ENCODE results near the gene NPW.
A peak's percentile ranks its signal among the peaks of the same experiment; 100 is the strongest.

NPW gene

GRCh38 chr16:2019518-2019920 lies at the start of gene NPW:
NPW (plus strand) TSS chr16:2019785.
- Mint-ChIP-seq H3K9me3 (no peaks in the 10 kb centered on the region), H3K4me1 (peaks cover 11% of the 10 kb centered on the region), H3K27ac (no peak within 1 kb of the TSS), H3K27me3 (peaks cover 15% of the 10 kb centered on the region), H3K4me3 (peak within 1 kb of the TSS; percentile 41), H3K36me3 (no peaks in the 10 kb centered on the region)
- peak; percentile 21 for ATAC-seq (ENCODE audit: low read depth)
- DNase-seq (ENCODE audit: low spot score in 2 of 2): no peak

- Mint-ChIP-seq H3K27me3 (peaks cover 4% of the 10 kb centered on the region), H3K4me1 (peaks cover 15% of the 10 kb centered on the region), H3K4me3 (peak within 1 kb of the TSS; percentile 94), H3K36me3 (peaks cover 18% of the 10 kb centered on the region), H3K9me3 (no peaks in the 10 kb centered on the region), H3K27ac (peak within 1 kb of the TSS; percentile 95)
- DNase-seq (ENCODE audit: low spot score in 2 of 2) (peak; percentile 96 to 99), ATAC-seq (ENCODE audit: low read depth) (peak; percentile 98)
These were observed 47.6 kb upstream of the NPW start, which contains the start of gene TBL3 for GRCh38 chr16:1971796-1972489. TBL3 (plus strand) TSS chr16:1972053; CDS start chr16:1972165, 112 bp downstream.

GRCh38 chr16:1972490-1972877 lies 47.1 kb upstream of the NPW start:
- Mint-ChIP-seq H3K4me3 (peak overlapping the region; percentile 94), H3K4me1 (peaks cover 15% of the 10 kb centered on the region), H3K27me3 (peaks cover 4% of the 10 kb centered on the region), H3K9me3 (no peaks in the 10 kb centered on the region), H3K27ac (peak overlapping the region; percentile 95), H3K36me3 (peaks cover 22% of the 10 kb centered on the region)
- no peak for ATAC-seq (ENCODE audit: low read depth)
- peak in 1 of 2 donors; percentile 18 for DNase-seq (ENCODE audit: low spot score in 2 of 2)

GRCh38 chr16:1973461-1974156 lies 46.0 kb upstream of the NPW start:
- Mint-ChIP-seq H3K4me3 (no peak overlapping the region), H3K27ac (peak overlapping the region; percentile 77)
- no peak for DNase-seq (ENCODE audit: low spot score in 2 of 2)

GRCh38 chr16:1974157-1975070 lies 45.2 kb upstream of the NPW start:
- Mint-ChIP-seq H3K27ac (no peak overlapping the region), H3K27me3 (peaks cover 5% of the 10 kb centered on the region), H3K36me3 (peaks cover 30% of the 10 kb centered on the region), H3K4me3 (peak overlapping the region; percentile 50), H3K4me1 (peaks cover 15% of the 10 kb centered on the region), H3K9me3 (no peaks in the 10 kb centered on the region)
- DNase-seq (ENCODE audit: low spot score in 2 of 2): no peak
- no peak for ATAC-seq (ENCODE audit: low read depth)

More at GRCh38 chr16:1973461-1974156, 46.0 kb upstream of the NPW start:
- peaks cover 15% of the 10 kb centered on the region for H3K4me1 Mint-ChIP-seq
- H3K36me3 Mint-ChIP-seq: peaks cover 27% of the 10 kb centered on the region
- ATAC-seq (ENCODE audit: low read depth): no peak
- no peaks in the 10 kb centered on the region for H3K9me3 Mint-ChIP-seq
- H3K27me3 Mint-ChIP-seq: peaks cover 5% of the 10 kb centered on the region

GRCh38 chr16:1975432-1976215 lies 44.0 kb upstream of the NPW start:
- H3K36me3 Mint-ChIP-seq: peaks cover 30% of the 10 kb centered on the region
- no peaks in the 10 kb centered on the region for H3K9me3 Mint-ChIP-seq
- no peak for DNase-seq (ENCODE audit: low spot score in 2 of 2)
- peaks cover 15% of the 10 kb centered on the region for H3K4me1 Mint-ChIP-seq
- no peak for ATAC-seq (ENCODE audit: low read depth)
- H3K27me3 Mint-ChIP-seq: peaks cover 5% of the 10 kb centered on the region
- H3K4me3 Mint-ChIP-seq: no peak overlapping the region
- H3K27ac Mint-ChIP-seq: no peak overlapping the region

- Mint-ChIP-seq H3K27me3 (peaks cover 5% of the 10 kb centered on the region), H3K27ac (no peak overlapping the region), H3K36me3 (peaks cover 30% of the 10 kb centered on the region), H3K4me3 (no peak overlapping the region), H3K9me3 (no peaks in the 10 kb centered on the region), H3K4me1 (peaks cover 11% of the 10 kb centered on the region)
- DNase-seq (ENCODE audit: low spot score in 2 of 2) (no peak), ATAC-seq (ENCODE audit: low read depth) (no peak)
These were observed 43.4 kb upstream of the NPW start for GRCh38 chr16:1976216-1976520.

- H3K4me3 Mint-ChIP-seq: no peak overlapping the region
- ATAC-seq (ENCODE audit: low read depth): no peak
- H3K36me3 Mint-ChIP-seq: peaks cover 30% of the 10 kb centered on the region
- no peak overlapping the region for H3K27ac Mint-ChIP-seq
- peaks cover 6% of the 10 kb centered on the region for H3K4me1 Mint-ChIP-seq
- no peak for DNase-seq (ENCODE audit: low spot score in 2 of 2)
- no peaks in the 10 kb centered on the region for H3K9me3 Mint-ChIP-seq
- H3K27me3 Mint-ChIP-seq: peaks cover 9% of the 10 kb centered on the region
These were observed 42.4 kb upstream of the NPW start for GRCh38 chr16:1976951-1977874.

- no peaks in the 10 kb centered on the region for H3K9me3 Mint-ChIP-seq
- DNase-seq (ENCODE audit: low spot score in 2 of 2) (no peak), ATAC-seq (ENCODE audit: low read depth) (no peak)
- peaks cover 6% of the 10 kb centered on the region for H3K4me1 Mint-ChIP-seq
- no peak overlapping the region for H3K27ac Mint-ChIP-seq
- H3K27me3 Mint-ChIP-seq: peaks cover 11% of the 10 kb centered on the region
- H3K36me3 Mint-ChIP-seq: peaks cover 28% of the 10 kb centered on the region
- no peak overlapping the region for H3K4me3 Mint-ChIP-seq
These were observed 41.7 kb upstream of the NPW start for GRCh38 chr16:1977875-1978268.

GRCh38 chr16:1978476-1979120 lies 41.0 kb upstream of the NPW start:
- DNase-seq (ENCODE audit: low spot score in 2 of 2): no peak
- Mint-ChIP-seq H3K36me3 (peaks cover 25% of the 10 kb centered on the region), H3K27ac (no peak overlapping the region), H3K9me3 (no peaks in the 10 kb centered on the region), H3K4me3 (no peak overlapping the region), H3K27me3 (peaks cover 11% of the 10 kb centered on the region), H3K4me1 (peaks cover 8% of the 10 kb centered on the region)
- no peak for ATAC-seq (ENCODE audit: low read depth)

- Mint-ChIP-seq H3K36me3 (peaks cover 25% of the 10 kb centered on the region), H3K4me1 (peaks cover 8% of the 10 kb centered on the region), H3K27ac (no peak overlapping the region), H3K27me3 (peaks cover 11% of the 10 kb centered on the region), H3K4me3 (no peak overlapping the region), H3K9me3 (no peaks in the 10 kb centered on the region)
- ATAC-seq (ENCODE audit: low read depth) (peak; percentile 16), DNase-seq (ENCODE audit: low spot score in 2 of 2) (peak; percentile 27 to 37)
These were observed 40.1 kb upstream of the NPW start for GRCh38 chr16:1979271-1980029.

Measured in memory B cell (primary cell).